Stimulated activated CD8-positive, alpha-beta memory T cell treated with anti-CD3 and anti-CD28 coated beads, Interleukin-7, amount 100 ng/mL, for 4 hours (primary cell): ENCODE results near the gene PI4K2B.
"Not testable (repeated sequence)": the region's sequence is repeated elsewhere in the genome, so short reads cannot be mapped to it uniquely, and the experiment has no call there.

Experiments used
- DNase-seq, 2 donors: peaks; one replicate each; pipeline ENCODE4 v3.0.0-alpha.2; 2020; ENCODE audit warnings: low read depth in 2 of 2

Gene PI4K2B

GRCh38 chr4:25242195-25242594, 8.4 kb downstream of the PI4K2B start:
- not testable (repeated sequence) for DNase-seq

GRCh38 chr4:25245181-25245580, 11.3 kb downstream of the PI4K2B start:
- DNase-seq: no peak

- DNase-seq: no peak
Observed at GRCh38 chr4:25246680-25247611, 13.1 kb downstream of the PI4K2B start.

- not testable (repeated sequence) for DNase-seq
Observed at GRCh38 chr4:25248875-25249274, 15.0 kb downstream of the PI4K2B start.

- not testable (repeated sequence) for DNase-seq
Observed at GRCh38 chr4:25249494-25249893, 15.7 kb downstream of the PI4K2B start.

GRCh38 chr4:25252230-25253070, 18.6 kb downstream of the PI4K2B start:
- no peak for DNase-seq

- DNase-seq: no peak
Observed at GRCh38 chr4:25253071-25253445, 19.2 kb downstream of the PI4K2B start.

GRCh38 chr4:25253786-25254185, 20.0 kb downstream of the PI4K2B start:
- DNase-seq: not testable (repeated sequence)

GRCh38 chr4:25258980-25259578, 25.2 kb downstream of the PI4K2B start:
- DNase-seq: no peak

GRCh38 chr4:25271866-25272265, 38.0 kb downstream of the PI4K2B start:
- no peak for DNase-seq

GRCh38 chr4:25280210-25280609, 46.4 kb downstream of the PI4K2B start:
- DNase-seq: no peak

GRCh38 chr4:25283948-25284347, 50.1 kb downstream of the PI4K2B start:
- DNase-seq: no peak

- DNase-seq: no peak
Observed at GRCh38 chr4:25284466-25284865, 50.6 kb downstream of the PI4K2B start.

GRCh38 chr4:25290490-25291067, 56.7 kb downstream of the PI4K2B start:
- no peak for DNase-seq

GRCh38 chr4:25291158-25291733, 57.4 kb downstream of the PI4K2B start:
- no peak for DNase-seq

GRCh38 chr4:25297528-25298242, 63.9 kb downstream of the PI4K2B start:
- DNase-seq: no peak

GRCh38 chr4:25299476-25300203, 65.8 kb downstream of the PI4K2B start:
- DNase-seq: no peak

- no peak for DNase-seq
Observed at GRCh38 chr4:25301471-25301870, 67.6 kb downstream of the PI4K2B start.

GRCh38 chr4:25302626-25303025, 68.8 kb downstream of the PI4K2B start:
- no peak for DNase-seq

- DNase-seq: no peak
Observed at GRCh38 chr4:25303578-25303977, 69.7 kb downstream of the PI4K2B start.
